GM21737 (cell line): ENCODE data around the gene PRR35.

Experiments used
- ATAC-seq: cut with Tn5 transposase; IDR thresholded peaks from one replicate; pipeline ENCODE4 v1.9.1; 2021; ENCODE audit warnings: mild to moderate bottlenecking, moderate library complexity; ENCODE audit not compliant: unreplicated experiment

PRR35 gene

GRCh38 chr16:560204-560700, at the start of gene PRR35:
Gene PRR35 (plus strand): TSS chr16:560394. CDS start chr16:563295, 2,901 bp downstream.
- ATAC-seq: no peak

- no peak for ATAC-seq
These were observed 47.4 kb upstream of the PRR35 start for GRCh38 chr16:512802-513201.

GRCh38 chr16:513950-514349, 46.2 kb upstream of the PRR35 start:
- ATAC-seq: no peak

GRCh38 chr16:515175-515938, 44.8 kb upstream of the PRR35 start:
- no peak for ATAC-seq

- ATAC-seq: no peak
These were observed 44.3 kb upstream of the PRR35 start for GRCh38 chr16:515939-516226.

- no peak for ATAC-seq
These were observed 43.9 kb upstream of the PRR35 start for GRCh38 chr16:516301-516700.

- ATAC-seq: no peak
These were observed 41.3 kb upstream of the PRR35 start for GRCh38 chr16:518858-519257.

GRCh38 chr16:519425-519824, 40.8 kb upstream of the PRR35 start:
- no peak for ATAC-seq

GRCh38 chr16:519841-520687, 40.1 kb upstream of the PRR35 start:
- no peak for ATAC-seq

- ATAC-seq: no peak
These were observed 39.3 kb upstream of the PRR35 start for GRCh38 chr16:520847-521246.

- no peak for ATAC-seq
These were observed 38.6 kb upstream of the PRR35 start for GRCh38 chr16:521381-522210.

GRCh38 chr16:522320-523096, 37.7 kb upstream of the PRR35 start:
- no peak for ATAC-seq

GRCh38 chr16:523097-523741, 37.0 kb upstream of the PRR35 start:
- no peak for ATAC-seq

- no peak for ATAC-seq
These were observed 35.7 kb upstream of the PRR35 start for GRCh38 chr16:524274-525040.

- no peak for ATAC-seq
These were observed 35.1 kb upstream of the PRR35 start for GRCh38 chr16:525123-525519.

- no peak for ATAC-seq
These were observed 34.5 kb upstream of the PRR35 start for GRCh38 chr16:525520-526180.

GRCh38 chr16:526181-527014, 33.8 kb upstream of the PRR35 start:
- ATAC-seq: no peak
